RWPE2 (cell line): Measurements from ENCODE around the gene CDH4.

Source experiments
- ATAC-seq: fragments of 200-7000 bp; cut with Tn5 transposase; 3 replicates; pipeline ENCODE4 v1.9.1; 2021; ENCODE audit warnings: low read depth
- DNase-seq: peaks from one replicate; pipeline ENCODE4 v3.0.0-alpha.2; 2020; ENCODE audit warnings: low spot score
- H3K27ac ChIP-seq: fragments of 450-650 bp; 2 replicates; pipeline ENCODE4 v1.5.1; 2017; ENCODE audit warnings: mild to moderate bottlenecking; ENCODE audit not compliant: poor library complexity, severe bottlenecking
- H3K27me3 ChIP-seq: fragments of 250-450 bp; sonication (Bioruptor Pico); 2 replicates; pipeline ENCODE4 v1.5.1; 2021; ENCODE audit warnings: mild to moderate bottlenecking, moderate library complexity; ENCODE audit not compliant: insufficient read depth, poor library complexity, severe bottlenecking
- H3K36me3 ChIP-seq: fragments of 250-450 bp; sonication (Bioruptor Pico); 2 replicates; pipeline ENCODE4 v1.5.1; 2020; ENCODE audit warnings: low read depth, mild to moderate bottlenecking, moderate library complexity
- H3K4me1 ChIP-seq: fragments of 250-450 bp; sonication (Bioruptor Pico); 2 replicates; pipeline ENCODE4 v1.5.1; 2021; ENCODE audit warnings: mild to moderate bottlenecking, moderate library complexity; ENCODE audit not compliant: insufficient read depth, poor library complexity, severe bottlenecking
- H3K4me3 ChIP-seq: fragments of 250-450 bp; sonication (Bioruptor Pico); 2 replicates; pipeline ENCODE4 v1.5.1; 2021; ENCODE audit warnings: mild to moderate bottlenecking, moderate library complexity; ENCODE audit not compliant: severe bottlenecking
- H3K9me3 ChIP-seq: fragments of 250-450 bp; sonication (Bioruptor Pico); 2 replicates; pipeline ENCODE4 v1.5.1; 2021; ENCODE audit warnings: mild to moderate bottlenecking, moderate library complexity; ENCODE audit not compliant: severe bottlenecking
- TF ChIP-seq, protein P1 (sequence below): fragments of 450-650 bp; IDR thresholded peaks from one replicate; pipeline ENCODE4 v1.5.1; 2017; ENCODE audit warnings: mild to moderate bottlenecking, moderate library complexity; ENCODE audit not compliant: poor library complexity, severe bottlenecking

CDH4 gene

DNA sequence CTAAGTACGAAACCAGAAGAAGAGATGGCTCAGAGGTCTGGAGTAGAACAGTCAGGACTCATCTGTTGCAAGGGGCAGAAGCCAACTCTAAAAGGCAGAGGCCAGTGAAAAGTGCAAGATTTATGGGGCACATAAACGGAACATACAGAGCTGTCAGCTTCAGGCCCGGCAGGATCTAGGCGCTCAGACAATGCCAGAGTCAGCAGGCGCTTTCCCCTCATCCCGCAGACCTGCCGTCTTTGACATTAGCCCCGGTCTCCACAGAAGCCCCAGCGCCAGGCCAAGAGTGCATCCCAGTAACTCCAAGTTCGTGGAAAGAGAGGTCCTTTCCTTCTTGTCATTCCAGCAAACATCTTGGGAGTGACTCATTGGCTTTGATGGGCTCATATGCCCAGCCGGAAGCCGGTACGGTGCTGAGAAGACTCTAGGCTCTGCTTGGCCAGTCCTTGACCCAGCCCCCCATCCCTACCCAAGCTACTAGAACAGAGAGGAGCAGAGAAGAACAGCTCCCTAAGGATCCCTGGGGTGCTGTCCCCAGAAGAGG is 552.8 kb downstream of the CDH4 start:
- ATAC-seq (peak; percentile 4; the same call in 1 of the 3 replicates), DNase-seq (peak; percentile 79)
- TF ChIP-seq, protein P1, sequence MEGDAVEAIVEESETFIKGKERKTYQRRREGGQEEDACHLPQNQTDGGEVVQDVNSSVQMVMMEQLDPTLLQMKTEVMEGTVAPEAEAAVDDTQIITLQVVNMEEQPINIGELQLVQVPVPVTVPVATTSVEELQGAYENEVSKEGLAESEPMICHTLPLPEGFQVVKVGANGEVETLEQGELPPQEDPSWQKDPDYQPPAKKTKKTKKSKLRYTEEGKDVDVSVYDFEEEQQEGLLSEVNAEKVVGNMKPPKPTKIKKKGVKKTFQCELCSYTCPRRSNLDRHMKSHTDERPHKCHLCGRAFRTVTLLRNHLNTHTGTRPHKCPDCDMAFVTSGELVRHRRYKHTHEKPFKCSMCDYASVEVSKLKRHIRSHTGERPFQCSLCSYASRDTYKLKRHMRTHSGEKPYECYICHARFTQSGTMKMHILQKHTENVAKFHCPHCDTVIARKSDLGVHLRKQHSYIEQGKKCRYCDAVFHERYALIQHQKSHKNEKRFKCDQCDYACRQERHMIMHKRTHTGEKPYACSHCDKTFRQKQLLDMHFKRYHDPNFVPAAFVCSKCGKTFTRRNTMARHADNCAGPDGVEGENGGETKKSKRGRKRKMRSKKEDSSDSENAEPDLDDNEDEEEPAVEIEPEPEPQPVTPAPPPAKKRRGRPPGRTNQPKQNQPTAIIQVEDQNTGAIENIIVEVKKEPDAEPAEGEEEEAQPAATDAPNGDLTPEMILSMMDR, result no peak
- no peaks in the 10 kb centered on the region for H3K36me3 ChIP-seq
- H3K4me3 ChIP-seq, result no peak overlapping the region
- no peak overlapping the region for H3K27ac ChIP-seq
- H3K27me3 ChIP-seq, result no peaks in the 10 kb centered on the region
- H3K9me3 ChIP-seq, result no peaks in the 10 kb centered on the region
- no peaks in the 10 kb centered on the region for H3K4me1 ChIP-seq

DNA sequence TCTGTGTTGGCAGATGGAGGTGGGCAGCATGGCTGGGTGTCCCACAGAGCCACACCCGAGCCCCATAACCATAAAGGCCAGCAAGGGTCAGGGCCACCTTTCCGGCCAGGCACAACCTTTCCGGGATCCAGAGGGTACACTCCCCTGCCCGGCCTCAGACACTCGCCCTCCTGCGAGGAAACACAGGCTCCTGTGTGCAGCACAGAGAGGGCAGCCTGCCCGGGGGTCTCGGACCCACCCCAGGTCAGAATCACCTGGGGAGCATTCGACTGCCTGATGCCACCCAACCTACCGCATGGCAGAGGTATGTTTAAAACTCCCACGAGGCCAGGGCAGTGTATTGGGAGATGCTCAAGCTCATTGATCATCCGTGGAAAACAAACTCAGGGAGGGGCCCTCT is 553.3 kb downstream of the CDH4 start:
- DNase-seq (peak; percentile 78), ATAC-seq (no peak)
- Histone ChIP-seq H3K36me3 (no peaks in the 10 kb centered on the region), H3K27ac (no peak overlapping the region), H3K9me3 (no peaks in the 10 kb centered on the region), H3K4me1 (no peaks in the 10 kb centered on the region), H3K4me3 (no peak overlapping the region), H3K27me3 (no peaks in the 10 kb centered on the region)
- TF ChIP-seq, protein P1, result no peak

DNA sequence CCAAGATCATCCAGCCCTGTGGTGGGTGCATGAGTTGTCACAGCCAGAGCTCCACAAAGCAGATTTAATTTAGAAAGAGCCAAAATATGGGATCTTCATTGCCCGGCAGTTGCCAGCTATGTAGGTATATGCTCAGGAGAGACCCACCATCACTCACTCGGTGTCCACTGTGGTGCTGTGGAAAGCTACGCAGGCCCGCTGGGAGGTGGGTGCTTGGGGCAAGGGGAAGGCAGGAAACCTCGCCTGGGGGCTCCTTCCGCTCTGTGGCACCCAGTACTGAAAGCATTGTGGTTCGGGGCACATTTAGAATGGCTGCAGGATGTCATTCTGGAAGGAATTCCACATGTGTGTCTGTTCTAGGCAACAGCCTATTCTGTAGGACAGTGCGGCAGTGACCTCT is 553.7 kb downstream of the CDH4 start:
- Histone ChIP-seq H3K27me3 (no peaks in the 10 kb centered on the region), H3K9me3 (no peaks in the 10 kb centered on the region), H3K27ac (no peak overlapping the region), H3K4me3 (no peak overlapping the region), H3K36me3 (no peaks in the 10 kb centered on the region), H3K4me1 (no peaks in the 10 kb centered on the region)
- TF ChIP-seq, protein P1, result no peak
- ATAC-seq (no peak), DNase-seq (peak; percentile 73)

DNA sequence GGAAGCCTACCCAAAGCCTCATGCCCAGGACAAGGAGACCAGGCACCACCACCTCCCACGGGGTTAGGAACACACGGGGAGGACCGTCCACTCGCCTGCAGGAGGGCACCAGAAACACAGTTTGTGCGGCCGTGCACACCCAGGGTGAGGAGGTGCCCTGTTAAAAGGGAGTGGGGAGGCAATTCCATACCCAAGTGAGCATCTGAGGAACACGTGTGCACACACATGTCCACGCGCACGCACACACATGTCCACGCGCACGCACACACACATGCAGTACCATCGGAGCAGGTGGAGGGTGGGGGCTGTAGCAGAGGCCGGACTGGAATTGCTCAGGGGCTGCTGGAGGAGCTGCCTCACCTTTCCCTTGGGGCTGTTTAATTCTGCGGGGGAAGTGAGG is 554.3 kb downstream of the CDH4 start:
- no peaks in the 10 kb centered on the region for H3K27me3 ChIP-seq

DNA sequence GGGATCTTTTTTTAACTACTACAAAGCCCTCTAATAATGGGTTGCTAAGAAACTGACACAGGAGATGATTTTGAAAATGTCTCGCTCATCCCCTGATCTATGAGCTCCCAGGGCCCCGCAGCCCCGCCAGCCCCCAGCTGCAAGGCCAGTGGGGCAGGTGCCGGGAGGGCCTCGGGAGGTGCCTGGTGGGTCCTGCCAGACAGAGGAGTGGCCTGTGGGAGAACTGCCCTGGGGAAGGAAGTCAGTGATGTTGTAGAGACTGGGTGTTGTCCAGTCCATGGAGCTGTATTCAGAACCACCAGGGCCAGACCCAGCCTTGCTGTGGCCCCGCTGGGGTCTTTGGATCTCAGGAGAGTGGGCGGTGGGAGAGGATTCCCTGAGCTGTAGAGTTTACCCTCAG is 554.9 kb downstream of the CDH4 start:
- H3K36me3 ChIP-seq, result no peaks in the 10 kb centered on the region
- no peaks in the 10 kb centered on the region for H3K27me3 ChIP-seq
- DNase-seq (peak; percentile 72), ATAC-seq (no peak)
- no peaks in the 10 kb centered on the region for H3K9me3 ChIP-seq
- H3K4me3 ChIP-seq, result no peak overlapping the region
- no peaks in the 10 kb centered on the region for H3K4me1 ChIP-seq
- H3K27ac ChIP-seq, result no peak overlapping the region
- TF ChIP-seq, protein P1, result no peak

More for the DNA sequence above, 554.3 kb downstream of the CDH4 start:
- Histone ChIP-seq H3K27ac (no peak overlapping the region), H3K9me3 (no peaks in the 10 kb centered on the region), H3K4me1 (no peaks in the 10 kb centered on the region), H3K36me3 (no peaks in the 10 kb centered on the region), H3K4me3 (no peak overlapping the region)
- TF ChIP-seq, protein P1, result no peak
- no peak for ATAC-seq
- DNase-seq, result peak; percentile 76
